Measurements from ENCODE around the gene CRTAC1. TPM values are rescaled to one million over a fixed set of nuclear protein-coding genes. Genes with fewer than 3 reads are reported as not detected.

CRTAC1 gene
- total RNA-seq, 1 experiment from 2014 or later: 0.46 TPM

DNA sequence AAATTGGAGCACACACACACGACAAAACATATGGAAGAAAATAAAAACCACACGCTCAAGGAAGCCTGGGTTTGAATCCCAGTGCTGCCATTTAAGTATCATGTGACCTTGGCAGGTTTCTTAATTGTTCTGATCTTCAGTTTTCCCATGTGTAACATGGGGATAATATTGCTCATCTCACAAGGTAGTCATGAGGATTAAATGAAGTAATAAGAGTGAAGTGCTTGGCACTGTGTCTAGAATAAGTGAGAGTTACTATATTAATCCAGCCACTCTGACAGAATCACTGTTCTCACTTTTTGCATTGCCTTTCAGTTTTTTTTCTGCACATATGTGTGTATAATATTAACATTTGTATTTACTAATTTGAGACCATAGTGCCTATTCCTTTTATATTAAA, 137.5 kb downstream of the CRTAC1 start:
- WGBS (ENCODE audit: extremely low coverage, insufficient read length, low lambda C conversion rate): no CpG with 5 or more reads among the region's 2 CpGs
- Mint-ChIP-seq H3K27ac (no peak overlapping the region), H3K4me1 (peaks cover 20 to 25% of the 10 kb centered on the region in 2 experiments), H3K9me3 (no peaks in the 10 kb centered on the region), H3K4me3 (no peak overlapping the region), H3K36me3 (ENCODE audit: insufficient read depth in 1 of 3, low read depth in 3 of 3) (no peaks in the 10 kb centered on the region), H3K27me3 (ENCODE audit: low read depth) (peaks cover 9% of the 10 kb centered on the region; the same call in 1 of the 2 replicates)
- no peak for DNase-seq
- H4K20me1 ChIP-seq (ENCODE audit: control insufficient read depth, insufficient read depth, insufficient read length): no peaks in the 10 kb centered on the region
- H3K14ac ChIP-seq (ENCODE audit: insufficient read depth, low read length): no peak overlapping the region
- no peaks in the 10 kb centered on the region for H3K23me2 ChIP-seq (ENCODE audit: insufficient read length, low read depth, low read length, poor library complexity, severe bottlenecking)
- H3K4ac ChIP-seq (ENCODE audit: low read depth, low read length): no peak overlapping the region
- no peaks in the 10 kb centered on the region for H3K27me3 ChIP-seq (ENCODE audit: insufficient read depth, low read length)
- H2AK5ac ChIP-seq (ENCODE audit: insufficient read length, low read length): no peak overlapping the region
- no peak overlapping the region for H3K23ac ChIP-seq (ENCODE audit: insufficient read length, low read depth, low read length)
- H2BK20ac ChIP-seq (ENCODE audit: low read depth, low read length, poor library complexity, severe bottlenecking): no peak overlapping the region
- H2AFZ ChIP-seq (ENCODE audit: low read length): no peak overlapping the region
- H4K8ac ChIP-seq (replicated peaks; ENCODE audit: insufficient read length, low read depth, low read length): no peak overlapping the region
- H4K91ac ChIP-seq (ENCODE audit: insufficient read length, low read depth, low read length): no peak overlapping the region
- H2BK120ac ChIP-seq (ENCODE audit: low read depth, low read length, poor library complexity, severe bottlenecking): no peak overlapping the region
- H2BK5ac ChIP-seq (ENCODE audit: insufficient read length, low read length): no peak overlapping the region
- no peaks in the 10 kb centered on the region for H3K79me1 ChIP-seq (ENCODE audit: insufficient read depth, low read depth, low read length, poor library complexity, severe bottlenecking)
- H3K9ac ChIP-seq (ENCODE audit: extremely low read depth, insufficient read length, low read length): no peak overlapping the region
- H3T11ph ChIP-seq (ENCODE audit: low read length): no peak overlapping the region
- no peaks in the 10 kb centered on the region for H3K79me2 ChIP-seq (ENCODE audit: insufficient read depth, low read length)
- no peak overlapping the region for H4K5ac ChIP-seq (ENCODE audit: insufficient read length, low read depth, low read length)
- no peak overlapping the region for H3K4me2 ChIP-seq (ENCODE audit: insufficient read depth, insufficient read length, low read length)
- no peak overlapping the region for H3K18ac ChIP-seq (ENCODE audit: insufficient read length, low read depth, low read length)
- no peak overlapping the region for H2BK12ac ChIP-seq (ENCODE audit: insufficient read length, low read depth, low read length)
- H3K56ac ChIP-seq (ENCODE audit: insufficient read length, low read depth, low read length): no peak overlapping the region
- no peak for TF ChIP-seq CTCF (conservative IDR thresholded peaks at IDR 0.05)
- H3K27ac ChIP-seq (ENCODE audit: insufficient read length, low read depth, low read length): no peak overlapping the region
- no peak overlapping the region for H2BK15ac ChIP-seq (ENCODE audit: low read depth, low read length)
- H3K9me3 ChIP-seq (ENCODE audit: control insufficient read depth, low read depth, low read length): no peaks in the 10 kb centered on the region
- H3K4me1 ChIP-seq (ENCODE audit: insufficient read depth, low read length): peaks cover 2% of the 10 kb centered on the region; the same call in 1 of the 2 replicates

Measured in H9 (cell line).